IPS DF 6.9 (cell line): ENCODE data around the gene RFTN1.
"Not testable (repeated sequence)": the region's sequence is repeated elsewhere in the genome, so short reads cannot be mapped to it uniquely, and the experiment has no call there.

Source experiments
- DNase-seq: peaks from one replicate; pipeline ENCODE4 v3.0.0-alpha.2; 2013; ENCODE audit warnings: low read depth, low spot score
- H3K27ac ChIP-seq: one replicate; pipeline ENCODE4 v1.5.1; 2013; ENCODE audit warnings: low read length, control low read depth
- H3K27me3 ChIP-seq: 2 replicates; pipeline ENCODE4 v1.6.1; 2013; ENCODE audit warnings: mild to moderate bottlenecking, low read length; ENCODE audit not compliant: control insufficient read depth, insufficient read depth
- H3K36me3 ChIP-seq: 2 replicates; pipeline ENCODE4 v1.6.1; 2013; ENCODE audit warnings: low read length; ENCODE audit not compliant: control insufficient read depth, insufficient read depth
- H3K4me1 ChIP-seq: 2 replicates; pipeline ENCODE4 v1.6.1; 2013; ENCODE audit warnings: low read length; ENCODE audit not compliant: control insufficient read depth, insufficient read depth
- H3K4me3 ChIP-seq: 2 replicates; pipeline ENCODE4 v1.5.1; 2013; ENCODE audit warnings: mild to moderate bottlenecking, low read length
- H3K9me3 ChIP-seq: 2 replicates; pipeline ENCODE4 v1.6.1; 2013; ENCODE audit warnings: low read length, inconsistent platforms; ENCODE audit not compliant: control insufficient read depth, insufficient read depth
- WGBS: extraction: QIAGEN DNeasy Blood & Tissue Kit; methylation state at CpG from one replicate; pipeline ENCODE4 v1.1.7; 2013; ENCODE audit warnings: mixed read lengths, missing lambda C conversion rate; ENCODE audit not compliant: insufficient read length, insufficient coverage; 5-methylcytosine and 5-hydroxymethylcytosine counted together

Gene RFTN1

GRCh38 chr3:16319723-16320122 lies 193.8 kb downstream of the RFTN1 start:
- DNase-seq = no peak
- WGBS = no CpG with 5 or more reads among the region's 4 CpGs
- no peak overlapping the region for H3K27ac ChIP-seq

GRCh38 chr3:16319307-16319706 lies 194.2 kb downstream of the RFTN1 start:
- H3K4me3 ChIP-seq = no peak overlapping the region
- H3K4me1 ChIP-seq = no peaks in the 10 kb centered on the region
- no peak for DNase-seq
- no peak overlapping the region for H3K27ac ChIP-seq
- no peaks in the 10 kb centered on the region for H3K9me3 ChIP-seq
- H3K36me3 ChIP-seq = peaks cover 7% of the 10 kb centered on the region; the same call in 1 of the 2 replicates
- no peaks in the 10 kb centered on the region for H3K27me3 ChIP-seq
- no CpG with 5 or more reads among the region's 4 CpGs for WGBS

More at GRCh38 chr3:16319723-16320122, 193.8 kb downstream of the RFTN1 start:
- H3K4me3 ChIP-seq = no peak overlapping the region
- no peaks in the 10 kb centered on the region for H3K9me3 ChIP-seq
- no peaks in the 10 kb centered on the region for H3K27me3 ChIP-seq
- H3K4me1 ChIP-seq = no peaks in the 10 kb centered on the region
- H3K36me3 ChIP-seq = peaks cover 7% of the 10 kb centered on the region; the same call in 1 of the 2 replicates

- no peaks in the 10 kb centered on the region for H3K4me1 ChIP-seq
- WGBS = no CpG with 5 or more reads among the region's 7 CpGs
- no peak for DNase-seq
- no peak overlapping the region for H3K27ac ChIP-seq
- no peaks in the 10 kb centered on the region for H3K27me3 ChIP-seq
- no peak overlapping the region for H3K4me3 ChIP-seq
- H3K36me3 ChIP-seq = peaks cover 7% of the 10 kb centered on the region; the same call in 1 of the 2 replicates
- H3K9me3 ChIP-seq = no peaks in the 10 kb centered on the region
These were observed 195.3 kb downstream of the RFTN1 start for GRCh38 chr3:16318176-16318575.

GRCh38 chr3:16317561-16317945 lies 195.9 kb downstream of the RFTN1 start:
- no peak overlapping the region for H3K27ac ChIP-seq
- H3K27me3 ChIP-seq = no peaks in the 10 kb centered on the region
- no peak overlapping the region for H3K4me3 ChIP-seq
- peaks cover 5% of the 10 kb centered on the region; the same call in 1 of the 2 replicates for H3K36me3 ChIP-seq
- H3K9me3 ChIP-seq = no peaks in the 10 kb centered on the region
- H3K4me1 ChIP-seq = no peaks in the 10 kb centered on the region
- no peak for DNase-seq
- WGBS = no CpG with 5 or more reads among the region's 6 CpGs

- no peaks in the 10 kb centered on the region for H3K9me3 ChIP-seq
- H3K27ac ChIP-seq = no peak overlapping the region
- no peak overlapping the region for H3K4me3 ChIP-seq
- H3K4me1 ChIP-seq = no peaks in the 10 kb centered on the region
- DNase-seq = no peak
- WGBS = no CpG with 5 or more reads among the region's 5 CpGs
- no peaks in the 10 kb centered on the region for H3K27me3 ChIP-seq
- no peaks in the 10 kb centered on the region; the same call in 1 of the 2 replicates for H3K36me3 ChIP-seq
These were observed 196.5 kb downstream of the RFTN1 start for GRCh38 chr3:16316847-16317560.

- Histone ChIP-seq H3K27me3 (no peaks in the 10 kb centered on the region), H3K4me3 (no peak overlapping the region), H3K9me3 (no peaks in the 10 kb centered on the region), H3K36me3 (no peaks in the 10 kb centered on the region), H3K4me1 (no peaks in the 10 kb centered on the region), H3K27ac (no peak overlapping the region)
- WGBS = no CpG with 5 or more reads among the region's 3 CpGs
- DNase-seq = no peak
These were observed 197.1 kb downstream of the RFTN1 start for GRCh38 chr3:16316396-16316795.

- H3K36me3 ChIP-seq = no peaks in the 10 kb centered on the region
- DNase-seq = no peak
- no peak overlapping the region for H3K4me3 ChIP-seq
- no peaks in the 10 kb centered on the region for H3K9me3 ChIP-seq
- WGBS = no CpG with 5 or more reads among the region's 7 CpGs
- no peak overlapping the region for H3K27ac ChIP-seq
- no peaks in the 10 kb centered on the region for H3K4me1 ChIP-seq
- H3K27me3 ChIP-seq = no peaks in the 10 kb centered on the region
These were observed 197.9 kb downstream of the RFTN1 start for GRCh38 chr3:16315623-16316022.

- H3K27me3 ChIP-seq = no peaks in the 10 kb centered on the region
- H3K4me3 ChIP-seq = no peak overlapping the region
- H3K4me1 ChIP-seq = no peaks in the 10 kb centered on the region
- H3K36me3 ChIP-seq = no peaks in the 10 kb centered on the region
- no peak overlapping the region for H3K27ac ChIP-seq
- H3K9me3 ChIP-seq = no peaks in the 10 kb centered on the region
- WGBS = no CpG with 5 or more reads among the region's 5 CpGs
- no peak for DNase-seq
These were observed 199.4 kb downstream of the RFTN1 start for GRCh38 chr3:16313886-16314645.

GRCh38 chr3:16311960-16312451 lies 201.5 kb downstream of the RFTN1 start:
- H3K27ac ChIP-seq = no peak overlapping the region
- no peak for DNase-seq

GRCh38 chr3:16310486-16310885 lies 203.0 kb downstream of the RFTN1 start:
- no CpG with 5 or more reads among the region's 7 CpGs for WGBS
- not testable (repeated sequence) for H3K9me3 ChIP-seq, H3K4me1 ChIP-seq, DNase-seq, H3K27me3 ChIP-seq, H3K4me3 ChIP-seq, H3K27ac ChIP-seq, H3K36me3 ChIP-seq

More at GRCh38 chr3:16311960-16312451, 201.5 kb downstream of the RFTN1 start:
- Histone ChIP-seq H3K9me3 (no peaks in the 10 kb centered on the region), H3K4me1 (no peaks in the 10 kb centered on the region), H3K36me3 (no peaks in the 10 kb centered on the region), H3K27me3 (no peaks in the 10 kb centered on the region), H3K4me3 (no peak overlapping the region)
- no CpG with 5 or more reads among the region's 6 CpGs for WGBS
